Brain pericyte (primary cell): Measurements from ENCODE around the gene ILK.

Source experiments
- DNase-seq: peaks from one replicate; pipeline ENCODE4 v3.0.0-alpha.2; 2012; ENCODE audit warnings: low read depth, low spot score

ILK gene

DNA sequence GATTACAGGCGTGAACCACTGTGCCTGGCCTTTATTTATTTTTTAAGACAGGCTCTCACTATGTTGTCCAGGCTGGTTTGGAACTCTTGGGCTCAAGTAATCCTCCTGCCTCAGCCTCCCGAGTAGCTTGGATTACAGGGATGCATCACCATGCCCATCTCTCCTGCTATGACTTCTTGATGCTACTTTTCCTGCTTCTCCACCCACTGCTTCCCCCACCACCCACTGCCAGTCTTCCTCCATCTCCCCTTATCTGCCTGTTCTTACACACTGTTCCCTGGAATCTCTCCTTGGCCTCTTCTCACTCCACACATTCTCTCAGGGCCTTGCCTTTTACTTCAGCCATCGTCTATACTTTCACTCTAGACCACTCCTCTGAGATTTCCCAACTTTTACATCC is 32.9 kb downstream of the ILK start:
- DNase-seq = no peak

DNA sequence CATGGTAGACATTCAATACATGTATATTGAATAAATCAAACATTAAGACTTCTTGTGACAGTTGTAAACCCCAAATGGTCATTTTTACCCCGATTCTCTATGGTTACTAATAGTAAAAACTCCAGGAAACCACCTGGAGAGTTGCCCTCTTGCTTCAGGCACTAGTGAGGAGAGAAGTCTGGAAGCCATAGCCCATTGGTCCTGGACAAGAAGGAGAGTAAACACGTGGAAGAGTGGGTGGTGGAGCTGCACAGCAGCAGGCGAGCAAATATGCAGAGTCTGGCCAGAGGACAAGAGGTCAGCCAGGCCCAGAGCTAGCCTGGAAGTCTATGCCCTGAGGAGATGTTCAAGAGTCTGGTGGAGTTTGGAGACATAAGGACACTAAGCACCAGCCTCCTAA is 34.3 kb downstream of the ILK start:
- DNase-seq = no peak

DNA sequence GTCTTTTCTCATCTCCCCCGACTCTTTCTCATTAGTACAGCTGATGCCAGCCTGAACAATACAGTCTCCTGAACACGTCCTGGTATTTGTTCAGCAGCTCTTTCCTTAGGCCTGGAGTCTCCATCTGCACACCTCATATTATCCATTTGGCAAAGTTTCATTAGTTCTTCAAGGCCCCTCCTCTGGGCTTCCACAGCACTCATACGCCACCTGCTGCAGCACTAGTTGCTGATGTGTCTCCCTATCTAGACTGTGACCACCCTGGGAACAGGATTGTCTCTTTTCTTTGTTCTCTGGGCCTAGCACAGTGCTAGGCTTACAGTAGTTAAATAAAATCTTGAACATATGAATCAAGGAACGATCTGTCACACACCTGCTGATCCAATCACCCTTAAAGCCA is 34.9 kb downstream of the ILK start:
- DNase-seq = no peak

DNA sequence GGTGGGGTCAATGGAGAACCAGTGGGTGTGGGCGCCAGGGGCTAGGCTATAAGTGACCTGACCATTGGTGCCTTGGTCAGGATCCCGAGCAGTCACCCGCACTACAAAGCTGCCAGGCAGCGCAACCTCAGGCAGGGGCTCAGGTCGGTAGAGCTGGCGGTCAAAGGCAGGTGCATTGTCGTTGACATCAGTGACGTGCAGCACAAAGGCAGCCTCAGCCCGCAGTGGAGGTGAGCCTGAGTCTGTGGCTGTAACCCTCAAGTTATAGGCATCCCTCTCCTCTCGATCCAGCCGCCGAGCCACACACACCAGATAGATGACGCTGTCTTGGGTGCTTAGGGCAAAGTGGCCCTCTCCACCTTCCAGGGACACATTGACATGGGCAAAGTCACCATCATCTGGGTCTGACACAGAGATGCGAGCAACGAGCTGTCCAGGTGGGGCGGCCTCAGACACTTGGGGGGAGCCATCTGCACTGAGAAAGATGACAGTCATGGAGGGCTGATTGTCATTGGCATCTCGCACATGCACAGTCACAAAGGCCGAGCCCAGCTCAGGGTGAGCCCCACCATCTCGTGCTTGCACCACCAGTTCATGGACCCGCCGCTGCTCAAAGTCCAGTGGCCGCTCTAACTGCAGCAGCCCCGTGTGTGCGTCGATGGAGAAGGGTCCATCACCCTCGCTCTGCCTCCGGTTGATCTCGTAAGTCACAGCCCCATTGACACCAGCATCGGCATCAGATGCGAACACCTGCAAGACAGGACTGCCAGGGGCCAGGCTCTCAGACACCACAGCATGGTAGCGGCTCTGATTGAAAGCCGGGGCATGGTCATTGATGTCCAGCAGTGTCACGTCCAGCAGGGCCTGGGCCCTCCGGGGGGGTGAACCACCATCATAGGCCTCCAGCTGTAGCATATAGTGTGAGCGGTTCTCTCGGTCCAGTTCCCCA is 36.7 kb downstream of the ILK start:
- no peak for DNase-seq

DNA sequence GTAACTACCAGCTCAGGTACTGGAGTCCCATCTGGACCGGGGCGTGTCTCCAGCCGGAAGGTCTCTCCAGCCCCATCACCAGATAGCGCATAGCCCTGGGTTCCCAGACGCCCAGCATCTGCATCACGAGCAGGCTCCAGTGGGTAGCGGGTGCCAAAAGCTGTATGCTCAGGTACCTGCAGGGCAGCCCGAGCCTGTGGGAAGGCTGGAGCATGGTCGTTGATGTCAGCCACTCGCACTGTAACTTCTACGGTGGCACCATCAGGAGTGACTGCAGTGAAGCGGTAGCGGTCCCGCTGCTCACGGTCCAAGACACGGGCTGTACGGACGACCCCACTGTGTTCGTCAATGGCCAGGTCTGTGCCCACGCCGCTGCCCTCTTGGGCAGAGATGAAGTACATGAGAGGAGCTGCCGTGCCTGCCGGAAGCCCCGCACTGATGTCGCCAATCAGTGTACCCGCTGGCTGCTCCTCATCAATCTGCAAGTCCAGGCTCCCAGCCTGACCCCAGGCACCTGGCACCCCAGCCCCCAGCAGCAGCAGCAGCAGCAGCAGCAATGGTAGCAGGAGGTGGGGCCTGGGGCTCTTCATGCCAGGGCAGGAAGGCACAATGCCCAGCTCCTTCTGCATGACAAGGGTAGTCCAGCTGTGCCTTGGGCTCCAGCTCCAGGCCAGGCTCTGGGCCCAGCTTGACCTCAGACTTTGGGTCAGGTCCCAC is 37.6 kb downstream of the ILK start:
- DNase-seq = no peak

DNA sequence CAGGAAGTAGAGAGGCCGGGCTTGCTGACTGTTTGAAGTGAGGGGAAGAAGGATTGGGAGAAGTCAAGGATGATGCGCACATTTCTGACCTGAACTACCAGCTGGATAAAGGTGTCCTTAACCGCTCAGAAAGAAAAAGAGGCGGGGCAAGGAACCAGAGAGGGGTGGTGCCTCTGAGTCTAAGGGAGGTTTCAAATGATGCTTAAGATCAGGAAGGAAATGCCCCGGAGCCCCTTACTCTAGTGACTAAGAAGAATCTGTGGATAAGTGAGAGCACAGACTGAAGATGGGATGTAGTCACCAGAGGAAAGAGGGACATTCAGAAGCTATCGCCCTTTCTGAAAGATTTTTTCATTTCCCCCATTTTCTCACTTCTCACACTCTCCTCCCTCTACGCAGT is 39.4 kb downstream of the ILK start:
- DNase-seq = no peak

DNA sequence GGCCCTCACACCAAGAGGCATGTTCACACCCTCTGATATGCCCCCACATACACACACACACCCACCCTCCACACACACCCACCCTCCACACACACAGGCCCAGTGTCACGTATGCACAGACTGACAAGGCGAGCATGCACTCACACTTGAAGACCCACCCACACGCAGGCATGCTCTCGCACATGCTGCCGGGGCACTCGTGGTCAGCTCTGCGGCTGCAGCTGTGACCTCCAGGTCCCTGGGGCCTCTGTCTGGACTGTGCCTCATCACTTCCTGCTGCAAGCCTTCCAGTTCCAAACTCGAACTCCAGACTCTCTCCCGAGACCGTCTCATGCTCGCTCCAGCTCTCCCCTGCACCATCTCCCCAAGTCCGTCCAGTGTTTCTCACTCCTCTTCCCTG is 42.5 kb downstream of the ILK start:
- peak; percentile 44 for DNase-seq

DNA sequence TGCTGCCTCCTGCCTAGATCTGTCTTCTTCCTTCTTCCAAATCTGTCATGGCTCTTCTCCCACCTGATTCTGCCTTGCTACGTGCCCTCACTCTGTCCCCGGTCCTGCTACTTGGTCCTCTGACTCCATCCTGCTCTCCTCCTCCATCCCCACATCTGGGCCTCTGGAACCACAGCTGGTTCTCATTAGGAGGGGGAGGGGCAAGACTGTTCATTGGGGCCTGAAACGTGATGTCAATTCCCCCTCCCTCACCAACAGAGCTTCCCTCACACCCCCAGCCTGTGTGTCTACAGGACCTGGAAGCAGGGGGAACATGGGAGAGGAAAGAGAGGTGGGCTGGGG is 43.0 kb downstream of the ILK start:
- peak; percentile 44 for DNase-seq

DNA sequence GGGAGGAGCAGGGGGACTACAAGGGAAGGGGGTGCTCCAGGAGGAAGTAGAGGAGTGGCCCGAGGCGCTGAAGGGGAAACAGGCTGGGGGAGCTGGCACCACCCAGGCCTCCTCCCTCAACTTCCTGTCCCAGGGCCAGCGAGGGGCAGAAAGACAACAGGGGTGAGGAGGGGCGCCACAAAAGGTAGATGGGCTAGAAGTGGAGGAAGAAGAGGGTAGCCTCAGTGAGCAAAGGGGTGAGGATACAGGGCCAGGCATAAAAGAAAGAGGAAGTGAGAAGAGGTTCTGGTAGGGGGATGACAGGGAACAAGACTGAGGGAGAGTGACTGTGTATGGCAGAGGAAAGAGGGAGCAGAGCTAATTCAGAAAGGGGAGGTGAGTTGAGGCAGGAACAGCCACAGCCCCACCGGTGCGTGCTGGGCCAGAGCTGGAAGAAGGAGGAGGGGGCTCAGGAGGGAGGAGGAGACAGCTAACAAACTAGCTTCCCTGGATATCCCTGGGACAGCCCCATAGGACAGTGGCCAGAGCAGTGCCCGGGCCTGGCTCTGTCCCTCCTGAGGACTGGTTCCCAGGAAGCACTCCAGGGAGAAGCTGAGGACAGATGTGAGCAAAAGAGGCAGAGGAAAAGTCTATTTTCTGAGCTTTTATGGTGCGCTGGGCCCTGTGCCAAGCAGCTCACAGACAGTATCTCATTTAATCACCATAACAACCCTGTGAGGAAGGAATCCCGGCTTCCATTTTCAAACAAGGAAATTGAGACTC is 43.5 kb downstream of the ILK start:
- no peak for DNase-seq

DNA sequence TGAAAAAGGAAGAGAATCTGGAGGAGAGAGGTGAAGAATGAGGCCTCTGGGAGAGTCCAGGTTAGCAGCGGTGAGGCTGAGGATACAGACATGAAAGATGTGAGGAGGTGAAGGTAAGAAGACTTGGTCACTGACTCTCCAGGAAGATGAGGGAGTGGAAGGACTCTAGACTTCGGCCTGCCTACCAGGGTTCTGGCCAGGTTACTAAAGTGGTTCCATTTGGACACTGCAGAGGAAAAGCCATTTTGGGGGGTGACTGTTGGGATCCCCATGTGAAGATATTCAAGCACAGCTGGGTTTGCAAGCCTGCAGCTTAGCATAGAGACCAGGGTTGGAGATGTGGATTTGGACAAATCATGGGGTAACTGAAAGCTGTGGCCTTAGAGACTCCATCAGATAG is 44.3 kb downstream of the ILK start:
- DNase-seq = no peak

DNA sequence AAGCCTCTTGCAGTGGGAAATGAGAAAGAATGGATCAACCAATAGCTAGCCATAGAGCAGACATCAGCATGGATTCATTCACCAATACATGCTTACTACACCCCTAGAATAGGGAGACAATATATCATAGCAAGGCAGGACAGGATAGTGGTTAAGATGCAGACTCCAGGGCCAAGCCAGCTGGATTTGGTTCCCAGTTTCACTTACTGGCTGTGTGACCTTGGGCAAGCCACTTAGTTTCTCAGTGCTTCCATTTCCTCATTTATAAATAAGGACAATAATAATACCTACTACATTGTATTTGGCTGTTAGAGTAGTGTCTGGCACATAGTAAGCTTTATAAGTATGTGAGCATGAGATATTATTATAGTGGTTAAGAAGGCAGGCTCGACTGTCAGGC is 44.9 kb downstream of the ILK start:
- DNase-seq = no peak

DNA sequence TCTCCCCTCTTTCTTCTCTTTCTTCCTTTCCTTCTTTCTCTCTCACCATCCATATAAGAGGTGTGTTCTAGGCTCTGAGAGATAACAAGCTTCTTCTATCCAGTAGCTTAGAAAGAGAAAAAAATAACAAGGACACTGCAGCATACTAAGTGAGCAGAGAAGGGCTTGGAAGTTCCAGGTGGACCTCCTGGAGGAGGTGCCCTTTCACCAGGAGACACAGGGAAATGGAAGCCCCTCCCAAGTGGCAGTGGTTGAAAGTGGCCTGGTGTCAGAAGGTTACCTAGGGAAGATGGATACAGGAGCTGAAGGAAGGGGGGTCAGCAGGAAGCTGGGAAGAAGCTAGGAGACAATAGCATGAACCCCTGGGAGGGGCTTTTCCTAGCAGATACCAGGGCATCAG is 46.5 kb downstream of the ILK start:
- no peak for DNase-seq

DNA sequence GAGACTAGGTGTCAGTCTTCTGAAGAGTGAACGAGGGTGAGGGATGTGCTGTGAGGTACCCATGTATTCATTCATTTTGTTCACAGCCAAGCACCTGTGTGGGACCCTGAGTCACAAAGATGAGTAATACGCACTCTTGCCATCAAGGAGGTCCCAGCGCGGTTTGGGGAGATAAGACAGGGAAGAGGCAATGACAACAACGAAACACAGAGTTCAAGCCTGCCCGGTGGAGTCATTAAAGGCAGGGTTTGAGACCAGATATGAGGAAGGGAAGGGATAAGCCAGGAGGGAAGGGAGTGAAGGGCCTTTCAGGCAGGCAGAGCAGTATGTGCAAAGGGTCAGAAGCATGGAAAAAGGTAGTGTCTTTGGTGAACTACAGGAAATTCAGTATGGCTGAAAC is 47.4 kb downstream of the ILK start:
- no peak for DNase-seq

DNA sequence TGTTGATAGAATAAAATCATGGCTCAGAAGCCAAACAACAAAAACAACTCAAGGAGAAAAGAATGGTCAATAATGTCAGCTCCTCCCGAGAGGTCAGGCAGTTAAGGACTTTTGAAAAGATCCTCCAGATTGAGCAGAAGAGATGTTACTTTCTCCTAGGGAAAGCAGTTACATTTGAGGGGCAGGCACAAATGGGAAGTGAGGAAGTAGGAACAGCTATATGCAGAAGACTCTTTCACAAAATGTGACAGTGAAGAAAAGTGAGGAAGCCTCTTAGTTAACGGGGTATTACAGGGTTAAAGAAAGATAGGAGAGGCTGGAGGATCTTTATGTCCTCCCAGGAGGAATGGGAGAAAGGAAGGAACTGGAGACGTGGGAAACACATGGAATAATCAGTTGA is 48.6 kb downstream of the ILK start:
- no peak for DNase-seq

DNA sequence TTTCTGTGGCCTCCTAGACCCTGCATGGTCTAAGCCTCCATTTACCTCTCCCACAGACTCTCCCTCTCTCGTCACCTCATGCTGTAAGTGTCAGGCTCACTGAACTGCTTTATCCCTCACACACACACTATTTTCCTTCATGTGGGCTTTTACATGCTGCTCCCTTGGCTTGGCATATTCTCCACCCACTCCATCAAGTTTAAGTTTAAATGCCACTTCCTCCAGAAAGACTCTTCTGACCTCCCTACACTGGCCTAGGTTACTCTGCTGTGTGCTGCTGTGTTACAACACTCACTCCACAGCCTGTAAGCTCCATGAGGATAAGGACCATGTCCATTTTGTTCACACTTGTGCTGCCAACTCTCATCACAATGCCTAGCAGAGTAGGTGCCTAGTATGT is 49.5 kb downstream of the ILK start:
- no peak for DNase-seq

DNA sequence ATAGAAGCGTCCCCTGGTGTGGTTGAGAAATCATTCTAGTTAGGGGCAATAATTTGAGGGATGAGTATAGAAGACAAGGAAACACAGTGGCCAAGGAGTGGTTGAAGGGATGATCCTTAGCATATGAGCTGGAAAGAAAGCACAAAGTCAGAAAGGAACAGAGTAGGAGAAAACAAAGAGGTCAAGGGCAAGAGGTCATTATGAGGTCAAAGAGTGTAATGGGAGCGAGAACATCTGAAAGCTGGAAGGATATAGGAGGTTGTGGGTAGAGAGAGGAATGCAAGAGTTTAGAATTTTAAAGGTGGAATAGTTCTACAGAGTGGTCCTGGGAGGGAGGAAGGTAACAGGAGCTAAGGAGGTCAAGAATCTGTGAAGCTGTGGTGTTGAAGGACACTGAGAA is 50.1 kb downstream of the ILK start:
- DNase-seq = no peak

DNA sequence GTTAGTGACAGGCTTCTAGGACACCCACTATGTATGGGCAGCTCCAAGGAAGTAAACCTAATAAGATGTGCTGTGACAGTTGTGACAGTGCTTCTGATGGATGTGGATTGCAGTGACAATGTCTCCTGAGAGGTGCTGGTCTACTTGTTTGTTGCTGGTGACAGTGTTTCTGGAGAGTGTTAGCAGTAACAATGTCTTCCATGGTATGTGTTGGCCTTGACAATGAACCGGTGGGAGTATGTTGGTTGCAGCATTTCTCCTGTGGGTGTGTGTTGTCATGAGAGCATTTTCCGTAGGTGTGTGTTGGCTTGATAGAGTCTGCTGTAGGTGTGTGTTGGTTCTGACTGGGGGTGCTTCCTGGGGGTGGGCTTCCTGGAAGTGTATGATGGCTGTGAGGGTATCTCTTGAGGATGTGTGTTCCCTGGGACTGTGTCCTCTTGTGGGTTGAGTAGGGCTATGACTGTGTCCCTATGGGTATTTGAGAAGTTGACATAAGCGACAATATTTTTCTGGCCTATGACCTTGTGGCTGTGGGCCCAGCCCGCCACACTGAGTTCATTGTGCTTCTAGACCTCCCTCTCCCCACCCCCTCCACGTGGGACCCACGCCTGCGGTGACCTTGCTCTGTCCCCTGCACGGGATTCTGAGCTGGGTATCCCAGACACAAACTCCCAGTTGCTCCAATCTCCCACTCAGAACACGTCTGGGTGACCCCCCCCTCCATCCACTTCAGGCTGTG is 50.9 kb downstream of the ILK start:
- DNase-seq = no peak

DNA sequence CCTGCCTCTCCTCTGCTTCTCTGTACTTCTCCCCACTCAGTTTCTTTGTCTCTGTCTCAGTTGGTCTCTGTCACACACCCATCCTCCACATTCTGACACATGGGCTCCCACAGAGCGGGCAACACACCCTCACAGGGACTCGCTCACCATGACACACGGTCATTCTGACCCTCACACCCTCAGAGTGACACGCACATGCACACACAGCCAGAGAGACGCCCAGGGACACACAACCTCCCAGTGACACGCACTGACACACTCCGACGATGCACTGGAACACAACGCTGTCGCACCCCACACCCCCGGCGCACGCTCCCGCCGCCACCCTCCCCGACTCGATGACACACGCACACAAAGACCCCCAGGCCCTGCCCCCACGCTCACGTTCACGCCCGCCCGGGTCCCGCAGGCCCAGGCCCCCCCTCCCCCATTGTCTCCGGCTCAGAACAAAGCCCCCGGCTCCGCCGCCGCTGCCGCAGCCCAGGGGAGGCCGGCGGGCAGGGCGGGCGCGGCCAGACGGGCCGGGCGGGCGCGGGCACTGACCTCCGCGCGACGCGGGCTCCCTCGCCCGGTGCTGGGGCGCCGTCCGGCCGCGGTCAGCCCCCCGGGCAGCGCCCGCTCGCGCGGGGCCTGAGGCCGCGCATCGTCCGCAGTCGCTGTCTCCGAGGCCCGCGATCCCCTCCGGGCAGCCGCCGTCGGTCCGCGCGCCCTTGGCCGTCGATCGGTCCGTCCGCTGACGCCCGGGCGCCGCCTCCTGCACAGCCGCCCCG is 51.6 kb downstream of the ILK start:
- no peak for DNase-seq

DNA sequence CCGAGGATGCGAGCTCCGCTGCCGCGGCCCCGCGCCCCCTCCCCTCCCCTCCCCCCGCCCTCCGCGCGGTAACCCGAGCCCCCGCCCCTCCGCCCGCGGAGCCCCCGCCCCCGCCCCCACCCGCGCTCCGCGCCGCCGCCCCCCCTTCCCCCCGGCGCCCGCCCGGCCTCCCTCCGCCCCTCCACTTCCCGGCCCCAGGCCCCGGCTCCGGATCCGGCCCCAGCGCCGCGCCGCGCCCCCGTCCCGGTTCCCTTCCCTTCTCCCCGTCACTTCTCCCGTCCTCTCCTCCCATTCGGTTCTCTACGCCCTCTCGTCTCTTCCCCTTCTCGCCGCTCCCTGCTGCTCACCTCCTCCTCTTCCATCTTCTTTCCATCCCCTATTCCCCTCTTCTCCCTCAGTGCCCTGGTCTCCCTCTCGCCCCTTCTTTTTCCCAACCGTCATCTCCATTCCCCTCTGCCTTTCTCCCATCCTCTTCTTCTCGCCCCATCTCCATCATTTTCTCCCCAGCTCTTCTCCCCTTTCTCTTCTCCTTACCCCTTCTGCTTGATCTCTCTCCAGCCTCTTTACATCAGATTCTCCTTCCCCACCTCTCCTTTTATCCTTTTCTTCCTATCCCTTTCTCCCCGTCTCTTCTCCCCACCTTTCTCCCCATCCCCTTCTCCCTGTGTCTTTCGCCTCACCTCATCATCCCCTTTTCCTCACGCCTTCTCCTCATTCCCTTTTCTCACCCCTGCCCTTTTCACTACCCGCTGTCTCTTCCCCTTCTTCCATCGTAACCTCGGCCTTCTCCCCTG is 52.4 kb downstream of the ILK start, which contains the start of gene DCHS1:
TSS of gene DCHS1 (minus strand) at position 20 of the 794 bp plus-strand sequence. CDS start 14,196 bp downstream, outside the sequence.
- no peak for DNase-seq

DNA sequence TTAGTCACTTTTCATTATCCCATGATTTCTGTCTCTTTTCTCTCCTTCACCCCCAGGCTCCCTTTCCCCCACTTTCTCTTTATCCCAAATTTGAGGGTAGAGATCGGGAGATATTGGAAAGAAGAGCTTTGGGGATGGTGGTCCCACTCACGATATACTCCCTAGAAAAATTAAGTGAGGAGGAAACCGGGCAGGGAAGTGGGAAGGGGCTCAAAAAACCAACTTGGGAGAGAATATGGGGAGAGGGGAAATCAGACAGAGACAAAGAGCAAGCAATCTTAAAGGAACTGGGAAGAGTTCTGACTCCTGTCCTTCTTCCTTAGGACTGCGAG is 53.0 kb downstream of the ILK start:
- DNase-seq = no peak
